ENCODE measurements around the gene CNTN4. TPM values are rescaled to one million over a fixed set of nuclear protein-coding genes. Genes with fewer than 3 reads are reported as not detected.

Gene CNTN4
- total and polyA plus RNA-seq, 4 donors: 1.2 to 3.8 (median 2.6) TPM

DNA sequence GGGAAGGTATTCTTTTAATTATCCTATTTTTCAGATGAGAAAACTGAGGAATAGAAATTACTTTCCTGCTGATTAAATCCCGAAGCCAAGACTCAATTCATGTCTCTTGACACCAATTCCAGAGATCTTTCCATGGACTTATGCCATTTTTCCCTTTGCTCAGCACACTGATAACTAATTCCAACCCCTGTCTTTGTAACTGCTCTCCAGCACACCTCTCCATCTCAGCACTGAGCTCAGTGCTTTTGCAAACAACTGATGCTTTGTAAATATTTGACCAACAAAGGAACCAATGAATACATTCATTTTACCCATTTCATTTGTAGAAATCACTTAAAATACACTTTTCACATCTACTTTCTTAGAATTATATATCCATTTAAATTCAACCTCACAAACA is 762.5 kb downstream of the CNTN4 start (continued):
- TF ChIP-seq, protein P1, sequence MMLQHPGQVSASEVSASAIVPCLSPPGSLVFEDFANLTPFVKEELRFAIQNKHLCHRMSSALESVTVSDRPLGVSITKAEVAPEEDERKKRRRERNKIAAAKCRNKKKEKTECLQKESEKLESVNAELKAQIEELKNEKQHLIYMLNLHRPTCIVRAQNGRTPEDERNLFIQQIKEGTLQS (IDR thresholded peaks at IDR 0.05): no peak
- TF ChIP-seq HNF4A (conservative IDR thresholded peaks at IDR 0.05) (peak; percentile 29 to 80), HNF4G (IDR thresholded peaks at IDR 0.05) (no peak), FOXA1 (IDR thresholded peaks at IDR 0.05) (peak; percentile 65), EGR1 (IDR thresholded peaks at IDR 0.05; ENCODE audit: low read depth in 2 of 2) (peak in 1 of 2 donors; percentile 54), YY1 (IDR thresholded peaks at IDR 0.05) (peak; percentile 73), RXRA (IDR thresholded peaks at IDR 0.05) (peak in 1 of 2 donors; percentile 80), RAD21 (IDR thresholded peaks at IDR 0.05) (peak; percentile 19 to 45), NR2F2 (IDR thresholded peaks at IDR 0.05) (no peak), GABPA (IDR thresholded peaks at IDR 0.05 in 1 of 2, conservative IDR thresholded peaks at IDR 0.05 in 1 of 2) (no peak), FOXA2 (IDR thresholded peaks at IDR 0.05) (peak; percentile 84), SP1 (IDR thresholded peaks at IDR 0.05) (no peak)

DNA sequence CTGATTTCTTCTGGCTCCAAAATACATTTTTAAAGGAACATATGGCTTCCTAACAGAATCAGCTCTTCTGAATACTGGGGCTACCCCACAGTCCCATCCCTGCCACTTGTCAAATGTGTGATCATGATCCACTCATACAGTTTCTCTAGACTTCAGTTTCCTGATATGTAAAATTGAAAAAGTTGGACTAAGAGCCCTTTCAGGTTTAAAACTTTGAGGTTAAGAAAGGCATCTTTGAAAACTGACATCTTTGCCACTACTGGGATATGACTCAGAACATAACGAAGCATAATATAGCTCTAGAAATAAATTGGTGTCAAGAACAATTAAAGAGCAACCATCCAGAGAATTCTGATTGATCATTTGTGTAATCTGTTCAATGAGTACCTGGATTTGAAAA is 763.3 kb downstream of the CNTN4 start:
- Histone ChIP-seq H3K9ac (ENCODE audit: low read depth in 1 of 2, low read length in 2 of 2) (peak overlapping the region in 1 of 2 donors; percentile 5), H3K36me3 (ENCODE audit: control insufficient read depth in 4 of 4, insufficient read depth in 3 of 4, low read depth in 1 of 4, low read length in 3 of 4) (no peaks in the 10 kb centered on the region), H3K9me3 (ENCODE audit: control insufficient read depth in 4 of 4, low read length in 3 of 4) (no peaks in the 10 kb centered on the region), H3K4me3 (ENCODE audit: low read depth in 1 of 3, low read length in 3 of 3) (no peak overlapping the region), H3K27me3 (ENCODE audit: control insufficient read depth in 4 of 4, insufficient read depth in 4 of 4, low read length in 3 of 4) (no peaks in the 10 kb centered on the region), H3K4me1 (ENCODE audit: control insufficient read depth in 4 of 4, insufficient read depth in 4 of 4, low read length in 3 of 4) (peaks cover 4 to 38% (median 23%) of the 10 kb centered on the region in 4 donors), H3K27ac (ENCODE audit: low read depth in 1 of 2, low read length in 2 of 2) (peak overlapping the region; percentile 70 to 72)
- WGBS: 36% methylated on average over 1 of the region's 1 CpG
- TF ChIP-seq JUND (IDR thresholded peaks at IDR 0.05): no peak
- TF ChIP-seq HNF4G (IDR thresholded peaks at IDR 0.05): no peak
- no peak for TF ChIP-seq FOXA1 (IDR thresholded peaks at IDR 0.05)
- TF ChIP-seq, protein P1 (IDR thresholded peaks at IDR 0.05): no peak
- TF ChIP-seq GABPA (IDR thresholded peaks at IDR 0.05 in 1 of 2, conservative IDR thresholded peaks at IDR 0.05 in 1 of 2): no peak
- DNase-seq (ENCODE audit: low spot score): no peak

DNA sequence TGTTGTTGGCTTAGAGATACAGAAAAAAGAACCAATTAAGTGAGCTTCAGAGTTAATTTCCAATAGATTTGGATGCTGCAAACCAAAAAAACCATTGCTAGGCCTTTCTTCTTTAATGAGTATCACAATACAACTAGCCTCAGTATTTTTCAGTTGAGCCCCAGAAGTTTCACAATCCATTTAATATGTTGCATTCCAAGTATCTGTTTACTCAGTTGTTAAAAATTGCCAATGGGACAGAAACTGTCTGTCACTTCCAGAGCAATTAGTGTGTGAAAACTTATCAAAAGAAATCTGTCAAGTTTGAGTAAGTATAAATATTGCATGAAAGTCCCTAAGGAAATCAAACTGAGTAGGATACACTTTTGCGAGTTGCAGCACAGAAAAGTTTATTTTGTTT is 763.7 kb downstream of the CNTN4 start:
- peaks cover 4 to 38% (median 23%) of the 10 kb centered on the region in 4 donors for H3K4me1 ChIP-seq (ENCODE audit: control insufficient read depth in 4 of 4, insufficient read depth in 4 of 4, low read length in 3 of 4)
- H3K27ac ChIP-seq (ENCODE audit: low read depth in 1 of 2, low read length in 2 of 2): peak overlapping the region; percentile 70 to 72
- H3K4me3 ChIP-seq (ENCODE audit: low read depth in 1 of 3, low read length in 3 of 3): no peak overlapping the region
- no peaks in the 10 kb centered on the region for H3K36me3 ChIP-seq (ENCODE audit: control insufficient read depth in 4 of 4, insufficient read depth in 3 of 4, low read depth in 1 of 4, low read length in 3 of 4)
- H3K27me3 ChIP-seq (ENCODE audit: control insufficient read depth in 4 of 4, insufficient read depth in 4 of 4, low read length in 3 of 4): no peaks in the 10 kb centered on the region
- no peak for DNase-seq (ENCODE audit: low spot score)
- no peaks in the 10 kb centered on the region for H3K9me3 ChIP-seq (ENCODE audit: control insufficient read depth in 4 of 4, low read length in 3 of 4)
- 19% methylated on average over 1 of the region's 1 CpG for WGBS
- H3K9ac ChIP-seq (ENCODE audit: low read depth in 1 of 2, low read length in 2 of 2): no peak overlapping the region
- TF ChIP-seq RAD21 (IDR thresholded peaks at IDR 0.05) (peak; percentile 26 to 31), TAF1 (conservative IDR thresholded peaks at IDR 0.05) (no peak), JUND (IDR thresholded peaks at IDR 0.05) (peak in 1 of 2 donors; percentile 52), YY1 (IDR thresholded peaks at IDR 0.05) (peak; percentile 45), FOXA1 (IDR thresholded peaks at IDR 0.05) (no peak), EGR1 (IDR thresholded peaks at IDR 0.05; ENCODE audit: low read depth in 2 of 2) (no peak), GABPA (IDR thresholded peaks at IDR 0.05 in 1 of 2, conservative IDR thresholded peaks at IDR 0.05 in 1 of 2) (no peak), NR2F2 (IDR thresholded peaks at IDR 0.05) (no peak), RXRA (IDR thresholded peaks at IDR 0.05) (peak in 1 of 2 donors; percentile 63), FOXA2 (IDR thresholded peaks at IDR 0.05) (peak; percentile 73), HNF4A (conservative IDR thresholded peaks at IDR 0.05) (peak; percentile 37 to 50), HNF4G (IDR thresholded peaks at IDR 0.05) (no peak), SP1 (IDR thresholded peaks at IDR 0.05) (peak; percentile 42)
- TF ChIP-seq, protein P2, sequence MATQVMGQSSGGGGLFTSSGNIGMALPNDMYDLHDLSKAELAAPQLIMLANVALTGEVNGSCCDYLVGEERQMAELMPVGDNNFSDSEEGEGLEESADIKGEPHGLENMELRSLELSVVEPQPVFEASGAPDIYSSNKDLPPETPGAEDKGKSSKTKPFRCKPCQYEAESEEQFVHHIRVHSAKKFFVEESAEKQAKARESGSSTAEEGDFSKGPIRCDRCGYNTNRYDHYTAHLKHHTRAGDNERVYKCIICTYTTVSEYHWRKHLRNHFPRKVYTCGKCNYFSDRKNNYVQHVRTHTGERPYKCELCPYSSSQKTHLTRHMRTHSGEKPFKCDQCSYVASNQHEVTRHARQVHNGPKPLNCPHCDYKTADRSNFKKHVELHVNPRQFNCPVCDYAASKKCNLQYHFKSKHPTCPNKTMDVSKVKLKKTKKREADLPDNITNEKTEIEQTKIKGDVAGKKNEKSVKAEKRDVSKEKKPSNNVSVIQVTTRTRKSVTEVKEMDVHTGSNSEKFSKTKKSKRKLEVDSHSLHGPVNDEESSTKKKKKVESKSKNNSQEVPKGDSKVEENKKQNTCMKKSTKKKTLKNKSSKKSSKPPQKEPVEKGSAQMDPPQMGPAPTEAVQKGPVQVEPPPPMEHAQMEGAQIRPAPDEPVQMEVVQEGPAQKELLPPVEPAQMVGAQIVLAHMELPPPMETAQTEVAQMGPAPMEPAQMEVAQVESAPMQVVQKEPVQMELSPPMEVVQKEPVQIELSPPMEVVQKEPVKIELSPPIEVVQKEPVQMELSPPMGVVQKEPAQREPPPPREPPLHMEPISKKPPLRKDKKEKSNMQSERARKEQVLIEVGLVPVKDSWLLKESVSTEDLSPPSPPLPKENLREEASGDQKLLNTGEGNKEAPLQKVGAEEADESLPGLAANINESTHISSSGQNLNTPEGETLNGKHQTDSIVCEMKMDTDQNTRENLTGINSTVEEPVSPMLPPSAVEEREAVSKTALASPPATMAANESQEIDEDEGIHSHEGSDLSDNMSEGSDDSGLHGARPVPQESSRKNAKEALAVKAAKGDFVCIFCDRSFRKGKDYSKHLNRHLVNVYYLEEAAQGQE (IDR thresholded peaks at IDR 0.05): no peak
- TF ChIP-seq, protein P3, sequence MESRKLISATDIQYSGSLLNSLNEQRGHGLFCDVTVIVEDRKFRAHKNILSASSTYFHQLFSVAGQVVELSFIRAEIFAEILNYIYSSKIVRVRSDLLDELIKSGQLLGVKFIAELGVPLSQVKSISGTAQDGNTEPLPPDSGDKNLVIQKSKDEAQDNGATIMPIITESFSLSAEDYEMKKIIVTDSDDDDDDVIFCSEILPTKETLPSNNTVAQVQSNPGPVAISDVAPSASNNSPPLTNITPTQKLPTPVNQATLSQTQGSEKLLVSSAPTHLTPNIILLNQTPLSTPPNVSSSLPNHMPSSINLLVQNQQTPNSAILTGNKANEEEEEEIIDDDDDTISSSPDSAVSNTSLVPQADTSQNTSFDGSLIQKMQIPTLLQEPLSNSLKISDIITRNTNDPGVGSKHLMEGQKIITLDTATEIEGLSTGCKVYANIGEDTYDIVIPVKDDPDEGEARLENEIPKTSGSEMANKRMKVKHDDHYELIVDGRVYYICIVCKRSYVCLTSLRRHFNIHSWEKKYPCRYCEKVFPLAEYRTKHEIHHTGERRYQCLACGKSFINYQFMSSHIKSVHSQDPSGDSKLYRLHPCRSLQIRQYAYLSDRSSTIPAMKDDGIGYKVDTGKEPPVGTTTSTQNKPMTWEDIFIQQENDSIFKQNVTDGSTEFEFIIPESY (IDR thresholded peaks at IDR 0.05): peak; percentile 35
- TF ChIP-seq, protein P4, sequence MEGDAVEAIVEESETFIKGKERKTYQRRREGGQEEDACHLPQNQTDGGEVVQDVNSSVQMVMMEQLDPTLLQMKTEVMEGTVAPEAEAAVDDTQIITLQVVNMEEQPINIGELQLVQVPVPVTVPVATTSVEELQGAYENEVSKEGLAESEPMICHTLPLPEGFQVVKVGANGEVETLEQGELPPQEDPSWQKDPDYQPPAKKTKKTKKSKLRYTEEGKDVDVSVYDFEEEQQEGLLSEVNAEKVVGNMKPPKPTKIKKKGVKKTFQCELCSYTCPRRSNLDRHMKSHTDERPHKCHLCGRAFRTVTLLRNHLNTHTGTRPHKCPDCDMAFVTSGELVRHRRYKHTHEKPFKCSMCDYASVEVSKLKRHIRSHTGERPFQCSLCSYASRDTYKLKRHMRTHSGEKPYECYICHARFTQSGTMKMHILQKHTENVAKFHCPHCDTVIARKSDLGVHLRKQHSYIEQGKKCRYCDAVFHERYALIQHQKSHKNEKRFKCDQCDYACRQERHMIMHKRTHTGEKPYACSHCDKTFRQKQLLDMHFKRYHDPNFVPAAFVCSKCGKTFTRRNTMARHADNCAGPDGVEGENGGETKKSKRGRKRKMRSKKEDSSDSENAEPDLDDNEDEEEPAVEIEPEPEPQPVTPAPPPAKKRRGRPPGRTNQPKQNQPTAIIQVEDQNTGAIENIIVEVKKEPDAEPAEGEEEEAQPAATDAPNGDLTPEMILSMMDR (IDR thresholded peaks at IDR 0.05; ENCODE audit: low read depth, low read length, missing input control): no peak
- TF ChIP-seq, protein P1 (IDR thresholded peaks at IDR 0.05): no peak

Measured in liver (tissue), 9 donors.